GM23338 (cell line): ENCODE measurements around the gene PIGA. TPM values are rescaled to one million over a fixed set of nuclear protein-coding genes. Genes with fewer than 3 reads are reported as not detected.

Experiments
- polyA plus RNA-seq: library from polyadenylated mRNA; unstranded; fragments of >200 nt; fragmentation: Nextera tagmentation; extraction: Ambion mirVana; gene quantifications from 2 replicates; pipeline ENCODE4 v1.2.1, GENCODE V29; 2016
- total RNA-seq: library from RNA; depleted of rRNA; stranded (reverse); fragments of >200 nt; shearing (Covaris generic); gene quantifications from 2 replicates; pipeline ENCODE4 v1.2.3, GENCODE V29; 2014; rRNA removed

Gene PIGA
- total and polyA plus RNA-seq, 2 experiments from 2014 or later = 3.5 to 12.1 TPM

Other genes with a start within 250 kb of the PIGA start
- 0.42 and 2.1 TPM in 2 replicates for gene ASB9, start 65.4 kb downstream of the PIGA start, total RNA-seq
- gene ASB9, start 65.4 kb downstream of the PIGA start, polyA plus RNA-seq = 0.37 TPM in 1 of 2 replicates, not detected in the other
- not detected in 2 replicates for gene ASB11, start 19.9 kb downstream of the PIGA start, total RNA-seq
- not detected in 2 replicates for gene ASB11, start 19.9 kb downstream of the PIGA start, polyA plus RNA-seq
- not detected in 2 replicates for gene VEGFD, start 48.9 kb upstream of the PIGA start, total RNA-seq
- 0.13 TPM in 1 of 2 replicates, not detected in the other for gene VEGFD, start 48.9 kb upstream of the PIGA start, polyA plus RNA-seq
- gene PIR, start 157.8 kb upstream of the PIGA start, total RNA-seq = 13.1 and 21.0 TPM in 2 replicates
- 22.6 and 25.2 TPM in 2 replicates for gene PIR, start 157.8 kb upstream of the PIGA start, polyA plus RNA-seq
- gene BMX, start 165.3 kb upstream of the PIGA start, total RNA-seq = not detected in 2 replicates
- not detected in 2 replicates for gene BMX, start 165.3 kb upstream of the PIGA start, polyA plus RNA-seq